Transverse colon (tissue), 4 donors: ENCODE data around the gene NR2C2AP. TPM values are rescaled to one million over a fixed set of nuclear protein-coding genes. Genes with fewer than 3 reads are reported as not detected.

Experiments
- DNase-seq: peaks from one replicate; pipeline ENCODE4 v3.0.0-alpha.2; 2019
- H3K27ac ChIP-seq, 4 donors: fragments of 200-600 bp; sonication (generic); 2 replicates each; pipeline ENCODE4 v1.5.1; 2016 to 2018; ENCODE audit warnings: inconsistent platforms in 4 of 4
- H3K27me3 ChIP-seq: fragments of 200-600 bp; sonication (generic); 2 replicates; pipeline ENCODE4 v1.5.1; 2017; ENCODE audit warnings: inconsistent platforms
- H3K36me3 ChIP-seq, 4 donors: fragments of 200-600 bp; sonication (generic); 2 replicates each; pipeline ENCODE4 v1.5.1; 2017 to 2019; ENCODE audit warnings: inconsistent platforms in 4 of 4
- H3K4me1 ChIP-seq, 4 donors: fragments of 200-600 bp; sonication (generic); 2 replicates each; pipeline ENCODE4 v1.5.1; 2017 to 2020; ENCODE audit warnings: inconsistent platforms in 4 of 4
- H3K4me3 ChIP-seq, 4 donors: fragments of 200-600 bp; sonication (generic); 1 replicate in 1 of 4; 2 replicates in 3 of 4; pipeline versions ENCODE4 v1.5.1 to v1.6.1; 2017 to 2019; ENCODE audit warnings: inconsistent platforms in 4 of 4
- H3K9me3 ChIP-seq, 2 donors: fragments of 200-600 bp; sonication (generic); 2 replicates each; pipeline ENCODE4 v1.5.1; 2017 to 2019; ENCODE audit warnings: inconsistent platforms in 2 of 2
- CTCF ChIP-seq, 5 experiments: fragments of 200-600 bp in 3 of 5; fragments of 450-650 bp in 2 of 5; sonication (generic) in 3 of 5; IDR thresholded peaks; 1 replicate in 2 of 5; 2 replicates in 3 of 5; pipeline ENCODE4 v1.5.1; 2016 to 2017; ENCODE audit warnings: antibody characterized with exemption in 5 of 5, inconsistent platforms in 3 of 5, mild to moderate bottlenecking in 2 of 5, moderate library complexity in 1 of 5
- EP300 ChIP-seq: sonication (generic); formaldehyde crosslinking; IDR thresholded peaks from one replicate; pipeline ENCODE4 v1.6.1; 2017; ENCODE audit warnings: antibody characterized with exemption, low read depth
- POLR2A ChIP-seq: fragments of 450-650 bp; IDR thresholded peaks from one replicate; pipeline ENCODE4 v1.6.1; 2016; ENCODE audit warnings: antibody characterized with exemption, mild to moderate bottlenecking, moderate library complexity
- POLR2AphosphoS5 ChIP-seq, 3 donors: sonication (generic); formaldehyde crosslinking; IDR thresholded peaks; one replicate each; pipeline ENCODE4 v1.6.1; 2016; ENCODE audit warnings: antibody characterized with exemption in 3 of 3
- WGBS, 2 donors: methylation state at CpG; one replicate each; pipeline ENCODE4 v1.1.5; 2018; ENCODE audit warnings: low coverage in 1 of 2; 5-methylcytosine and 5-hydroxymethylcytosine counted together
- in situ Hi-C, 4 donors: fragments of 200-750 bp; cut with MboI; loops; one replicate each; pipeline versions ENCODE4 v1.15.0 to v1.15.1; 2017; ENCODE audit warnings: low sequenced_read_pairs in 3 of 4, low pct_ligation_motif_present in 1 of 4, low pct_unique_long_range_greater_than_20kb in 1 of 4
- intact Hi-C: fragments of 100-400 bp; cut with DNase I; formaldehyde crosslinking; loops from one replicate; pipeline ENCODE4 v1.15.1; 2023; ENCODE audit warnings: low total_unique reads
- total RNA-seq, 4 donors: library from RNA; depleted of rRNA; stranded (reverse); fragments of >200 nt; gene quantifications; one replicate each; pipeline ENCODE4 v1.1.0, GENCODE V29; 2016

Gene NR2C2AP
- total RNA-seq, 4 donors from 2014 or later: 2.2 to 12.3 (median 6.4) TPM

- no peak overlapping the region for H3K27ac ChIP-seq
- H3K27me3 ChIP-seq: peaks cover 39% of the 10 kb centered on the region
- H3K4me3 ChIP-seq: no peak overlapping the region
- in situ Hi-C loops: no loop called here
- DNase-seq: no peak
- H3K9me3 ChIP-seq: peaks cover 5 to 11% of the 10 kb centered on the region in 2 donors
- no peak for TF ChIP-seq CTCF (IDR thresholded peaks at IDR 0.05)
- no peak for TF ChIP-seq POLR2A
- TF ChIP-seq POLR2AphosphoS5 (IDR thresholded peaks at IDR 0.05): no peak
- TF ChIP-seq EP300: no peak
- no peaks in the 10 kb centered on the region for H3K36me3 ChIP-seq
- WGBS, 2 donors: 78 to 89% methylated on average over 3 of the region's 3 CpGs
- H3K4me1 ChIP-seq: peaks cover 0 to 9% (median 5%) of the 10 kb centered on the region in 4 donors
- intact Hi-C loops: no loop called here
Measured at GRCh38 chr19:19229701-19230100, 26.5 kb upstream of the NR2C2AP start.

GRCh38 chr19:19227217-19227616 is 24.0 kb upstream of the NR2C2AP start:
- Histone ChIP-seq H3K4me3 (no peak overlapping the region), H3K9me3 (no peaks in the 10 kb centered on the region), H3K36me3 (no peaks in the 10 kb centered on the region), H3K4me1 (peaks cover 0 to 11% (median 7%) of the 10 kb centered on the region in 4 donors), H3K27ac (no peak overlapping the region), H3K27me3 (peaks cover 50% of the 10 kb centered on the region)
- no peak for DNase-seq
- in situ Hi-C loops: no loop called here
- intact Hi-C loops: no loop called here
- TF ChIP-seq EP300: no peak
- TF ChIP-seq POLR2AphosphoS5 (IDR thresholded peaks at IDR 0.05): no peak
- TF ChIP-seq CTCF (IDR thresholded peaks at IDR 0.05): no peak
- no peak for TF ChIP-seq POLR2A
- 86% methylated on average over 4 of the region's 4 CpGs; no CpG with 5 or more reads in 1 of the 2 donors for WGBS, 2 donors

- DNase-seq: no peak
- Histone ChIP-seq H3K9me3 (no peaks in the 10 kb centered on the region), H3K27me3 (peaks cover 50% of the 10 kb centered on the region), H3K4me1 (peaks cover 0 to 11% (median 7%) of the 10 kb centered on the region in 4 donors), H3K36me3 (no peaks in the 10 kb centered on the region), H3K4me3 (no peak overlapping the region), H3K27ac (no peak overlapping the region)
- intact Hi-C loops: no loop called here
- WGBS, 2 donors: 59% methylated on average over 10 of the region's 10 CpGs; no CpG with 5 or more reads in 1 of the 2 donors
- no peak for TF ChIP-seq EP300
- no peak for TF ChIP-seq POLR2AphosphoS5 (IDR thresholded peaks at IDR 0.05)
- TF ChIP-seq CTCF (IDR thresholded peaks at IDR 0.05): no peak
- no peak for TF ChIP-seq POLR2A
- in situ Hi-C loops: no loop called here
Measured at GRCh38 chr19:19226663-19227062, 23.4 kb upstream of the NR2C2AP start.

GRCh38 chr19:19226204-19226603 is 23.0 kb upstream of the NR2C2AP start:
- in situ Hi-C loops (no loop called here), intact Hi-C loops (no loop called here)
- peaks cover 50% of the 10 kb centered on the region for H3K27me3 ChIP-seq
- 90% methylated on average over 5 of the region's 5 CpGs; no CpG with 5 or more reads in 1 of the 2 donors for WGBS, 2 donors
- H3K27ac ChIP-seq: no peak overlapping the region
- peaks cover 0 to 11% (median 7%) of the 10 kb centered on the region in 4 donors for H3K4me1 ChIP-seq
- TF ChIP-seq POLR2AphosphoS5 (IDR thresholded peaks at IDR 0.05) (no peak), CTCF (IDR thresholded peaks at IDR 0.05) (no peak)
- no peaks in the 10 kb centered on the region for H3K9me3 ChIP-seq
- no peaks in the 10 kb centered on the region for H3K36me3 ChIP-seq
- no peak overlapping the region for H3K4me3 ChIP-seq
- DNase-seq: no peak
